Panc1 (cell line): ENCODE measurements around the gene TRPV6. TPM values are rescaled to one million over a fixed set of nuclear protein-coding genes. Genes with fewer than 3 reads are reported as not detected.

ENCODE experiments used
- ATAC-seq: fragments of 200-7000 bp; cut with Tn5 transposase; 2 replicates; pipeline ENCODE4 v1.9.1; 2020; ENCODE audit warnings: mild to moderate bottlenecking, moderate library complexity
- BruUV-seq: library from RNA; stranded (reverse); fragments of 400-500 nt; replicated peaks from 2 replicates; lab custom pipeline; 2021; lab: Mats Ljungman, UMichigan
- CTCF ChIA-PET: fragments of 300-600 bp; sonication (Branson Sonifier 250); formaldehyde crosslinking; loops from one replicate; lab custom pipeline; 2022; ENCODE audit warnings: antibody characterized with exemption; lab: Charles Lee
- POLR2A ChIA-PET: fragments of 300-600 bp; sonication (Branson Sonifier 250); formaldehyde crosslinking; loops from one replicate; lab custom pipeline; 2022; ENCODE audit warnings: antibody characterized with exemption; lab: Charles Lee
- DNase-seq: peaks from one replicate; pipeline ENCODE4 v3.0.0-alpha.2; 2010; ENCODE audit warnings: low read depth, low spot score
- H3K27ac ChIP-seq: 2 replicates; pipeline ENCODE4 v1.5.1; 2011; ENCODE audit warnings: mild to moderate bottlenecking, low read length, inconsistent platforms
- H3K27me3 ChIP-seq: fragments of 200-500 bp; sonication (Bioruptor generic); 2 replicates; pipeline ENCODE4 v1.6.0; 2014; ENCODE audit warnings: low read length, inconsistent platforms; ENCODE audit not compliant: control insufficient read depth, insufficient read depth
- H3K36me3 ChIP-seq: fragments of 200-500 bp; sonication (Bioruptor generic); 2 replicates; pipeline ENCODE4 v1.5.1; 2014; ENCODE audit warnings: inconsistent platforms, mild to moderate bottlenecking, low read length, moderate library complexity; ENCODE audit not compliant: control insufficient read depth, insufficient read depth
- H3K4me1 ChIP-seq: 2 replicates; pipeline ENCODE4 v1.5.1; 2011; ENCODE audit warnings: inconsistent platforms, mild to moderate bottlenecking, low read length, moderate library complexity; ENCODE audit not compliant: control insufficient read depth, insufficient read depth
- H3K4me3 ChIP-seq, 2 experiments: 2 replicates each; pipeline ENCODE4 v1.5.1; 2011 to 2012; ENCODE audit warnings: low read depth in 2 of 2, low read length in 2 of 2, mild to moderate bottlenecking in 2 of 2, inconsistent platforms in 1 of 2, moderate library complexity in 1 of 2
- H3K9me3 ChIP-seq: fragments of 200-500 bp; sonication (Bioruptor generic); 2 replicates; pipeline ENCODE4 v1.5.1; 2014; ENCODE audit warnings: low read depth, mild to moderate bottlenecking, inconsistent platforms, low read length, moderate library complexity; ENCODE audit not compliant: control insufficient read depth, insufficient read depth
- CTCF ChIP-seq: fragments of 450-650 bp; IDR thresholded peaks from 2 replicates; pipeline ENCODE4 v1.5.1; 2017; ENCODE audit warnings: mild to moderate bottlenecking
- POLR2AphosphoS5 ChIP-seq: IDR thresholded peaks from 2 replicates; pipeline ENCODE4 v1.6.1; 2012; ENCODE audit warnings: mild to moderate bottlenecking, low read depth, low read length, moderate library complexity
- REST ChIP-seq, 2 experiments: IDR thresholded peaks; 2 replicates each; pipeline ENCODE4 v1.6.1; 2011 to 2012; ENCODE audit warnings: low read depth in 2 of 2, control low read depth in 1 of 2, low read length in 1 of 2, mild to moderate bottlenecking in 1 of 2, moderate library complexity in 1 of 2; ENCODE audit not compliant: insufficient read depth in 1 of 2
- SIN3A ChIP-seq: IDR thresholded peaks from 2 replicates; pipeline ENCODE4 v1.6.1; 2012; ENCODE audit warnings: low read depth, mild to moderate bottlenecking, low read length, moderate library complexity, borderline replicate concordance; ENCODE audit not compliant: insufficient read depth
- TCF7L2 ChIP-seq: IDR thresholded peaks from 2 replicates; pipeline ENCODE4 v1.6.1; 2011; ENCODE audit warnings: mild to moderate bottlenecking, low read depth, low read length, inconsistent platforms
- in situ Hi-C: cut with HindIII; loops from 2 replicates; pipeline ENCODE4 v1.10.0; 2016; ENCODE audit warnings: low sequenced_read_pairs, low pct_unique_long_range_greater_than_20kb
- intact Hi-C: fragments of 100-400 bp; cut with micrococcal nuclease; formaldehyde crosslinking; loops from one replicate; pipeline ENCODE4 v1.10.0; 2022; ENCODE audit not compliant: unreplicated experiment
- total RNA-seq: library from RNA; stranded (reverse); gene quantifications from one replicate; pipeline ENCODE4 v1.2.1, GENCODE V29; 2021; ENCODE audit not compliant: unreplicated experiment

TRPV6 gene
- total RNA-seq, 1 experiment from 2014 or later: not detected

- Histone ChIP-seq H3K27me3 (no peaks in the 10 kb centered on the region), H3K27ac (no peak overlapping the region), H3K4me1 (no peaks in the 10 kb centered on the region), H3K9me3 (no peaks in the 10 kb centered on the region), H3K36me3 (no peaks in the 10 kb centered on the region), H3K4me3 (no peak overlapping the region)
- in situ Hi-C loops: no loop called here
- ATAC-seq: no peak
- ChIA-PET CTCF (no interaction called here), POLR2A (no interaction called here)
- intact Hi-C loops: no loop called here
- DNase-seq: no peak
- no peak for TF ChIP-seq CTCF
- no peak for TF ChIP-seq REST (IDR thresholded peaks at IDR 0.05; ENCODE audit: insufficient read depth in 1 of 2, low read depth in 2 of 2, low read length in 1 of 2)
- no peak for TF ChIP-seq TCF7L2
- no peak for TF ChIP-seq SIN3A
- no peak for TF ChIP-seq POLR2AphosphoS5
- BruUV-seq: no TSS peak
Observed at GRCh38 chr7:142835487-142835886, 50.1 kb downstream of the TRPV6 start.

GRCh38 chr7:142833174-142834048 is 52.1 kb downstream of the TRPV6 start:
- Histone ChIP-seq H3K4me3 (no peak overlapping the region), H3K9me3 (no peaks in the 10 kb centered on the region), H3K4me1 (no peaks in the 10 kb centered on the region), H3K36me3 (no peaks in the 10 kb centered on the region), H3K27ac (no peak overlapping the region), H3K27me3 (no peaks in the 10 kb centered on the region)
- intact Hi-C loops: no loop called here
- TF ChIP-seq SIN3A: no peak
- TF ChIP-seq TCF7L2: no peak
- no peak for TF ChIP-seq CTCF
- ChIA-PET CTCF (no interaction called here), POLR2A (no interaction called here)
- BruUV-seq: no TSS peak
- in situ Hi-C loops: no loop called here
- DNase-seq (no peak), ATAC-seq (no peak)
